CD14-positive monocyte (primary cell): Measurements from ENCODE around the gene FAM72A. TPM values are rescaled to one million over a fixed set of nuclear protein-coding genes. Genes with fewer than 3 reads are reported as not detected.
"Not testable (repeated sequence)": the region's sequence is repeated elsewhere in the genome, so short reads cannot be mapped to it uniquely, and the experiment has no call there.

Source experiments
- DNase-seq, 3 donors: peaks; one replicate each; pipeline ENCODE4 v3.0.0-alpha.2; 2011 to 2022
- H2AFZ ChIP-seq: 2 replicates; pipeline ENCODE4 v1.6.0; 2012; ENCODE audit warnings: mild to moderate bottlenecking, low read depth, low read length, inconsistent platforms; ENCODE audit not compliant: insufficient read depth, poor library complexity, severe bottlenecking
- H3K27ac ChIP-seq, 2 donors: 1 replicate in 1 of 2; 2 replicates in 1 of 2; pipeline ENCODE4 v1.5.1; 2012 to 2013; ENCODE audit warnings: low read length in 2 of 2, control low read depth in 1 of 2, inconsistent platforms in 1 of 2, low read depth in 1 of 2, mild to moderate bottlenecking in 1 of 2
- H3K27me3 ChIP-seq, 2 donors: one replicate each; pipeline versions ENCODE4 v1.6.0 to v1.6.1; 2011 to 2013; ENCODE audit warnings: low read length in 2 of 2; ENCODE audit not compliant: control insufficient read depth in 2 of 2, insufficient read depth in 2 of 2
- H3K36me3 ChIP-seq, 2 donors: replicated peaks in 1 of 2; 1 replicate in 1 of 2; 2 replicates in 1 of 2; pipeline versions ENCODE4 v1.5.1 to v1.6.1; 2012 to 2013; ENCODE audit warnings: low read length in 2 of 2, control low read depth in 1 of 2, inconsistent platforms in 1 of 2, mild to moderate bottlenecking in 1 of 2; ENCODE audit not compliant: insufficient read depth in 2 of 2, control insufficient read depth in 1 of 2
- H3K4me1 ChIP-seq, 2 donors: 1 replicate in 1 of 2; 2 replicates in 1 of 2; pipeline versions ENCODE4 v1.5.1 to v1.6.1; 2012 to 2013; ENCODE audit warnings: low read length in 2 of 2, control low read depth in 1 of 2, inconsistent platforms in 1 of 2, mild to moderate bottlenecking in 1 of 2, moderate library complexity in 1 of 2; ENCODE audit not compliant: insufficient read depth in 2 of 2, control insufficient read depth in 1 of 2
- H3K4me2 ChIP-seq: replicated peaks from 2 replicates; pipeline ENCODE3; 2012; ENCODE audit warnings: low read length, moderate library complexity, mild to moderate bottlenecking; ENCODE audit not compliant: poor library complexity, severe bottlenecking; ENCODE audit errors: extremely low read depth
- H3K4me3 ChIP-seq, 3 experiments: fragments of 200-600 bp in 1 of 3; sonication (generic) in 1 of 3; replicated peaks in 1 of 3; 1 replicate in 2 of 3; 2 replicates in 1 of 3; pipeline ENCODE4 v1.5.1; 2011 to 2013; ENCODE audit warnings: low read length in 3 of 3, mild to moderate bottlenecking in 3 of 3, control low read depth in 2 of 3, low read depth in 2 of 3, inconsistent platforms in 1 of 3, moderate library complexity in 1 of 3
- H3K79me2 ChIP-seq: 2 replicates; pipeline ENCODE4 v1.6.0; 2012; ENCODE audit warnings: mild to moderate bottlenecking, control low read depth, inconsistent platforms, low read length, moderate library complexity; ENCODE audit not compliant: insufficient read depth
- H3K9ac ChIP-seq: 2 replicates; pipeline ENCODE4 v1.6.0; 2017; ENCODE audit warnings: low read length, mild to moderate bottlenecking; ENCODE audit not compliant: insufficient read depth, poor library complexity, severe bottlenecking
- H3K9me3 ChIP-seq, 2 donors: replicated peaks in 1 of 2; 1 replicate in 1 of 2; 2 replicates in 1 of 2; pipeline versions ENCODE4 v1.5.1 to v1.6.1; 2012 to 2013; ENCODE audit warnings: low read length in 2 of 2, control low read depth in 1 of 2; ENCODE audit not compliant: control insufficient read depth in 1 of 2, insufficient read depth in 1 of 2
- H4K20me1 ChIP-seq: 2 replicates; pipeline ENCODE4 v1.6.0; 2012; ENCODE audit warnings: mild to moderate bottlenecking, low read length, control low read depth, moderate library complexity; ENCODE audit not compliant: insufficient read depth
- H3K27ac Mint-ChIP-seq, 7 donors: one replicate each; pipeline ENCODE4 v1.8.0; 2020; ENCODE audit warnings: mild to moderate bottlenecking in 7 of 7, mixed read lengths in 7 of 7, moderate library complexity in 6 of 7, inconsistent platforms in 2 of 7
- H3K27me3 Mint-ChIP-seq, 3 donors: one replicate each; pipeline ENCODE4 v1.8.0; 2021 to 2022; ENCODE audit warnings: low read depth in 3 of 3, mild to moderate bottlenecking in 3 of 3, mixed read lengths in 3 of 3, moderate library complexity in 3 of 3, inconsistent platforms in 1 of 3
- H3K36me3 Mint-ChIP-seq, 2 donors: one replicate each; pipeline ENCODE4 v1.8.0; 2020; ENCODE audit warnings: mixed read lengths in 2 of 2, inconsistent platforms in 1 of 2, mild to moderate bottlenecking in 1 of 2
- H3K4me1 Mint-ChIP-seq: one replicate; pipeline ENCODE4 v1.8.0; 2020; ENCODE audit warnings: mild to moderate bottlenecking, mixed read lengths
- H3K4me3 Mint-ChIP-seq, 2 donors: one replicate each; pipeline ENCODE4 v1.8.0; 2020; ENCODE audit warnings: mild to moderate bottlenecking in 2 of 2, mixed read lengths in 2 of 2, moderate library complexity in 1 of 2
- H3K9me3 Mint-ChIP-seq, 7 donors: one replicate each; pipeline ENCODE4 v1.8.0; 2020 to 2022; ENCODE audit warnings: mixed read lengths in 7 of 7, mild to moderate bottlenecking in 6 of 7, moderate library complexity in 6 of 7, inconsistent platforms in 2 of 7
- WGBS: methylation state at CpG from one replicate; pipeline ENCODE4 v1.1.5; 2013; ENCODE audit warnings: missing lambda C conversion rate; ENCODE audit not compliant: insufficient coverage; 5-methylcytosine and 5-hydroxymethylcytosine counted together
- intact Hi-C, 2 donors: fragments of 100-400 bp; cut with micrococcal nuclease; formaldehyde crosslinking; loops; one replicate each; pipeline versions ENCODE4 v1.15.0 to v1.15.1; 2023
- polyA plus RNA-seq, 3 donors: library from polyadenylated mRNA; depleted of rRNA in 1 of 3; unstranded in 2 of 3; stranded (reverse) in 1 of 3; fragments of 300-500 nt in 2 of 3; fragments of >200 nt in 1 of 3; fragmentation: Illumina TruSeq in 2 of 3; gene quantifications; 1 replicate in 2 of 3; 2 replicates in 1 of 3; pipeline ENCODE4 v1.2.3, GENCODE V29; 2012 to 2021

The FAM72A gene
- polyA plus RNA-seq, 3 donors: 3.9 to 6.3 (median 6.0) TPM

GRCh38 chr1:206232970-206233645 lies 30.5 kb upstream of the FAM72A start:
- H3K27me3 Mint-ChIP-seq, H3K36me3 ChIP-seq, H3K4me1 Mint-ChIP-seq, H3K4me3 ChIP-seq, H3K27ac Mint-ChIP-seq, intact Hi-C loops, H3K4me3 Mint-ChIP-seq, H3K36me3 Mint-ChIP-seq, H2AFZ ChIP-seq, H3K9me3 Mint-ChIP-seq, H4K20me1 ChIP-seq, H3K79me2 ChIP-seq, H3K4me1 ChIP-seq, H3K9me3 ChIP-seq, H3K9ac ChIP-seq, H3K4me2 ChIP-seq, H3K27ac ChIP-seq, H3K27me3 ChIP-seq, DNase-seq: not testable (repeated sequence)
- WGBS: no CpG with 5 or more reads among the region's 5 CpGs

- intact Hi-C loops, H3K27me3 Mint-ChIP-seq, H3K27ac ChIP-seq, H3K36me3 Mint-ChIP-seq, H2AFZ ChIP-seq, H3K27ac Mint-ChIP-seq, H4K20me1 ChIP-seq, H3K4me3 Mint-ChIP-seq, H3K4me1 Mint-ChIP-seq, H3K79me2 ChIP-seq, H3K4me3 ChIP-seq, H3K27me3 ChIP-seq, H3K9me3 ChIP-seq, H3K4me2 ChIP-seq, H3K9me3 Mint-ChIP-seq, H3K4me1 ChIP-seq, H3K36me3 ChIP-seq, DNase-seq, H3K9ac ChIP-seq: not testable (repeated sequence)
- no CpG with 5 or more reads among the region's 9 CpGs for WGBS
These were observed 29.4 kb upstream of the FAM72A start for GRCh38 chr1:206231989-206232388.

- WGBS: no CpG with 5 or more reads among the region's 2 CpGs
- H3K9ac ChIP-seq, H3K9me3 Mint-ChIP-seq, H3K4me2 ChIP-seq, H3K4me1 Mint-ChIP-seq, H3K27ac Mint-ChIP-seq, intact Hi-C loops, H3K79me2 ChIP-seq, H3K4me3 Mint-ChIP-seq, H3K27me3 ChIP-seq, H3K27me3 Mint-ChIP-seq, H2AFZ ChIP-seq, H3K36me3 Mint-ChIP-seq, H3K9me3 ChIP-seq, H3K4me1 ChIP-seq, H3K27ac ChIP-seq, DNase-seq, H4K20me1 ChIP-seq, H3K36me3 ChIP-seq, H3K4me3 ChIP-seq: not testable (repeated sequence)
These were observed 26.6 kb upstream of the FAM72A start for GRCh38 chr1:206229286-206229685.

- H4K20me1 ChIP-seq, H2AFZ ChIP-seq, H3K9me3 Mint-ChIP-seq, H3K4me3 Mint-ChIP-seq, H3K9me3 ChIP-seq, H3K4me3 ChIP-seq, DNase-seq, H3K9ac ChIP-seq, H3K27ac Mint-ChIP-seq, H3K27me3 Mint-ChIP-seq, H3K4me2 ChIP-seq, H3K27ac ChIP-seq, H3K36me3 ChIP-seq, H3K27me3 ChIP-seq, H3K36me3 Mint-ChIP-seq, H3K4me1 ChIP-seq, intact Hi-C loops, H3K4me1 Mint-ChIP-seq: not testable (repeated sequence)
- WGBS: no CpG with 5 or more reads among the region's 5 CpGs
- peaks cover 13% of the 10 kb centered on the region for H3K79me2 ChIP-seq
These were observed 24.2 kb upstream of the FAM72A start for GRCh38 chr1:206226886-206227285.
